Renal cortical epithelial cell (primary cell): ENCODE data around the gene UBE4A. TPM values are rescaled to one million over a fixed set of nuclear protein-coding genes. Genes with fewer than 3 reads are reported as not detected.
A peak's percentile ranks its signal among the peaks of the same experiment; 100 is the strongest.

Experiments used
- DNase-seq: peaks from one replicate; pipeline ENCODE4 v3.0.0-alpha.2; 2011; ENCODE audit warnings: low read depth
- total RNA-seq: library from RNA; depleted of rRNA; stranded (reverse); fragments of >200 nt; gene quantifications from 2 replicates; pipeline ENCODE4 v1.2.3, GENCODE V29; 2014

Gene UBE4A
- total RNA-seq, 1 donor from 2014 or later = 42.2 TPM

DNA sequence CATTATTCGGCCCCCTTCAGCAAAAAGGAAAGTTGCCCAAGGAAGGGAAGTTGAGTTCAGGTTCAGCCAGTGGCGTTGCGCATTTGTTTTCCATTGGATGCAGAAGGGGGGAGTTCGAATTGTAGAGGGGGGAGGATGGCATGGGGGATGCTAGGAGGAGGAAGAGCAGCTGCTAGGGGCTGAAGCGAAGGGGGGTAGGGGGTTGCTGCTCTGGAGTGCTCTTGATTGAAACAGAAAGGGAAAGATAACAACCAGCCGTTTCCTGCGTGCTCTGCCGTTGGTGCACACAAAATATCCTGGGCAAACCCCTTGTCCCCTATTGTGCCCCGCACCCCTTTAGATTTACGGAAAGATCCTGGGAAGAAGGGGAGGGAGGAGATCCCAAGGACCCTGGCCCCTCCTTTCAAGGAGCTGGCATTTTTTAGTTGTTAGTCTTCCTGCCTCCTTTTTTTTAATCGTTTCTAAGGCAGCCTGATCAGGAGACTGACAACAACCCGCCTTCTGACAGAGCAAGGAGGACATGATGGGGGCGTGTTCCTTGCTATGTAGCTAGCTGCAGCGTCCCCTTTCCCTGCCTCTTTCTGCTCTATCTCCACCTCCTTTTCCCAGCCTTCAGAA is 79.0 kb downstream of the UBE4A start:
- peak; percentile 84 for DNase-seq

DNA sequence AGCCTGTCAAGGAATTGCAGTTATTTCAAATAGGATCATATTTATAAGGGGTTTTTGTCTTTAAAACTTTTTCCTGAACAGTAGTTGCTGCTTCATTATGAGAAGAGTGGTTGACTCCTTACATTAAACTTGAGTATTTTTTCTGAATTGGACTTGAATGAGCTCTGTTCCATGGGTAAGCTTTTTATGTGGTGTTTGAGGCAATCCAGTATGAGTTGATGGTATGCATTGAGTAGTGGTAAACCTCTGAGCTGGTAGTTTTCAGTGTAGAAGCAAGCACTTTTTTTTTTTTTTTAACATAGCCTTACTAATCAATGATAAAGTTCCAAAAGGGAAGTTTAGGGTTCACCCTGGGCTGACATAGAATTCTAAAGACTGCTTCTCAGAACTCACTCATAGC is 80.2 kb downstream of the UBE4A start:
- no peak for DNase-seq

DNA sequence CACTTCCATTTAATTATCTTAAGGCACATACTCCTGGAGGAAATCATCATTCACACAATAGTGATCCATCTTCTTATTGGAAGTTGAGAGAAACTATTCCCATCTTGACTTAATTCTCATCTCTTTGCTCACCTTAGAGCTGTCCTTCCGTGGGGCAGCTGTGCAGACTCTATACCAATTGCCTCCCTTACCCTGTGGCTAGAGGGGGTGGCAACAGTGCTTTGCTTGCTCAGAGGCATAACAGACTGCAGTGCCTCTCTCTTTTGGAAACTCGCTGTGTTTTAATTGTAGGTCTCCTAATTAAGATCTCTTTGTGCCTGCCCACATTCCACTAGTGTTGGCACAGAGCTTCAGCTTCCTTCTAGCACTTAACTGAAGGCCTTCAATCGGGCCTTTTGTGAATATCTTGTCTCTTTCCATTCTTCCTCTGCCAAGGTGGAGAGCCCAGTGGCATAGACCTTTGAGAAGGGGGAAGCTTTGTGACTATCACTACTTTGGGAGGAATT is 82.4 kb downstream of the UBE4A start:
- DNase-seq = no peak

DNA sequence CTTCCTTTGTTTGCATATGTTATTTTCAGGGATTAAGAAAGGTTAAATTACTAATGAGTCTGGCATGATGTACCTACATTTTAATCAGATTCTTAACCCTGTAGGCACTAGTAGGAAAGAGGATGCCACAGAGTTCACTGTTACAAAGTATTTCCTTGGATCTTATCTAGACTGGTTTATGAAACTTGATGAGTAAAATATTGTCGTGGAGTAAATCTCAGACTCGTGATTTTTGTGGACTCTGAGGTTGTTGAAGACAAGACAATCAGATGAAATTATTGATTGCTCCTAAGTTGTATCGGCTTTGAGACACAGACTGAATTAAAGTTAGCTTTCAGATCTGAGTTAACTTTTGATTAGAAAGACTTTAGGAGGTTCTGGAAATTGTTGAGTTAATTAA is 82.9 kb downstream of the UBE4A start:
- no peak for DNase-seq

DNA sequence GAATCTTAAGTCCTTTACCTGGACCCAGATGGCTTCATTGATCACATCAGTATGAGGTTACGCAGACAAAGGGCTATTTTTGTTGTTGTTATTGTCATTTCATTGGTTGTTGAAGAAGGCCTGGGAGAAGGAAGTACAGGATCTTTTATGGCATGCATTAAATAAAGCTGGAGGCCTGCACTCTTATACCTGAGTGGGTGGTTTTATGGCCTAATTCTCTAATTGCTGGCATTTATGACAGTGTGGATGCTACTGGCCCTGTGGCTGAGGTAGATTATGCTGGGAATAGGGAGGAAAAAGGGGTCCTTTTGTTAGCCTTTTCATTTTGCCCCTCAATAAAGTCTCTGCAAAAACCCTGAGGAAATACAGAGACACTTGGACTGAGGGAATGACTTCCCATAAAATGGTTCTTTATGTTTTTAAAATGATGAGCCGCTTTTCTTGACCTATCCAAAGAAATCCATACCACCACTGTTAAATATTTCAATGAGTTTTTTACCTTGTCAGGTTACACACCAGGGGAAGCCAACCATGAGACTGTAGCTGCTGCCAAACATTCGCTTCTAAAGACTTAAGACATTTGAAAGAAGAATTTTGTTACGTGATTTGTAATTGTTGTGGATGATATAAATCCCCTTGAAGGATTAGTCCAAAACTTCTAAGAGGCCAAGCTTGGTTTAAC is 83.6 kb downstream of the UBE4A start:
- no peak for DNase-seq

DNA sequence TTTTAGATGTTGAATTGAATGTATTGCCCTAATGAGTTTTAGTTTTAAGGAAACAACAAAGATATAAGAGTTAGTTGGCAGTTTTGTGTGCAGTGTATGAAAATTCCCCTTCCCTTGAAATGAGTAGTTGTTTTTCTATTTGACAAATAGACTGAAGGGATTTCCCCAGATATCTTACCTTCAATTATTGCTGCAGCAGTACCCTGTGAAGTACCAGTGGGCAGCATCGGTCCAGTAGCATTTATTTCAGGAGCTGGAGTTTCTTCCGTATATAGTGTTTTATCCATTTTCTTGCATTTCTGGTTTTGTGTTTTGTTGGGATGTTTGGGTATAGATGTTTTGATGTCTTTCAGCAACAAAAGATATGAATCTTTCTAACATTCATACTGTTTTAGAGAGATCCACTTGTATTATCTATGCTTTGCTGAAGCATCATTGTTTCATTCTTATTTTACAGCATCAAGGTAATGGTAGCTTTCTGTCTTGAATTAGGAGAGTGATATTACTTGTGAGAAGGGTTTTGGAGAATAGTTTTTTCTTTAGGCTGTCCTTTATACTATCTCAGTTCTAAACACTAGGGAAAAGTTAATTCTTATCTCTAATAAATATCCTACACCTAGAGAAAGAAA is 84.3 kb downstream of the UBE4A start:
- DNase-seq = no peak

DNA sequence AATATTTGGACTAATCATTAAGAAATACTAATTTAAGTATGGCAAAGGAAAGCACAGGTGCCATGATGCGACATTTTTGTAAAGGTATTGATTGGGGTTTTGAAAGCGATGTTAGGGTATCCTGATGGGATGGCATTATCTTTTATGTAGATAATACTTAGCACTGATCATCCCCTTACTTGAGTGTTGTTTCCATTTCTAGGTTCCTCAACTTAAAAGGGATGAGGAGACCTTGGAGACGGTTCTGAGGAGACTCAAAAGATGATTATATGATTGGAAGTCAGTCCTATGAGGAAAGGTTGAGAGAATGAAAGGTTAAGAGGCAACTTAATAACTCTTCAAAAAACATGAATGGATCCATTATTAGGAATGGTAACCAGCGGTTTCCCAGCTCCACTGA is 88.0 kb downstream of the UBE4A start:
- DNase-seq = no peak

DNA sequence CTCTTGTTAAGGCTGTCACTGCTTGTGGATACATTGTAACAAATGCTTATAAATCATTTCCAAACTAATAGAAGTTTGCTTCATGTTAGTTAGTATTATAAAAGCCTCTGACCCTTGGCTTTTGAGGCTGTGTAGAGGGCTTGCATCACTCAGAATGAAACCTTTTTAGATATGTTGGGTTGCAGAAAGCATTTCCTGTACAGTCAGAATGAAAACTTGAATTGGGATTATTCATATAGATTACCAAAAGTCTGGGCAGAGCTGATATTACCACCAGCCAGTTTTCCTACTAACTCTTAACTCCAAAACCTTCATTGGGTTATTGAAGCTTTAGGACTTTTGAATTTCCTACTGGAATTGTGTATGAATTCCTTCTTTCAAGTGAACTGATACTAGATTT is 88.9 kb downstream of the UBE4A start:
- DNase-seq = no peak

Other genes with a start within 250 kb of the UBE4A start
- 0.15 and 0.35 TPM in 2 replicates for gene SCN4B, start 206.8 kb upstream of the UBE4A start, total RNA-seq
- 0.35 and 1.2 TPM in 2 replicates for gene SCN2B, start 183.0 kb upstream of the UBE4A start, total RNA-seq
- not detected in 2 replicates for gene JAML, start 134.6 kb upstream of the UBE4A start, total RNA-seq
- 15.8 and 41.8 TPM in 2 replicates for gene MPZL3, start 107.2 kb upstream of the UBE4A start, total RNA-seq
- gene MPZL2, start 95.3 kb upstream of the UBE4A start, total RNA-seq = 28.6 and 53.3 TPM in 2 replicates
- gene CD3E, start 54.9 kb upstream of the UBE4A start, total RNA-seq = not detected in 2 replicates
- not detected in 2 replicates for gene CD3D, start 16.9 kb upstream of the UBE4A start, total RNA-seq
- gene CD3G, start 15.3 kb upstream of the UBE4A start, total RNA-seq = not detected in 2 replicates
- 43.4 and 56.4 TPM in 2 replicates for gene ATP5MG, start 42.0 kb downstream of the UBE4A start, total RNA-seq
- 37.0 and 110 TPM in 2 replicates for gene KMT2A, start 76.9 kb downstream of the UBE4A start, total RNA-seq
- gene TTC36, start 167.9 kb downstream of the UBE4A start, total RNA-seq = 1.4 and 2.6 TPM in 2 replicates
- 35.9 and 72.0 TPM in 2 replicates for gene TMEM25, start 171.6 kb downstream of the UBE4A start, total RNA-seq
- 23.1 and 24.7 TPM in 2 replicates for gene IFT46, start 206.3 kb downstream of the UBE4A start, total RNA-seq
- gene ARCN1, start 212.8 kb downstream of the UBE4A start, total RNA-seq = 141 and 179 TPM in 2 replicates
- gene PHLDB1, start 248.0 kb downstream of the UBE4A start, total RNA-seq = 66.9 and 212 TPM in 2 replicates